H1 (cell line): ENCODE measurements around the gene ASPHD2. TPM values are rescaled to one million over a fixed set of nuclear protein-coding genes. Genes with fewer than 3 reads are reported as not detected.

Source experiments
- CTCF ChIA-PET: fragments of 300-600 bp; sonication (Branson Sonifier 250); formaldehyde crosslinking; loops from one replicate; lab custom pipeline; 2021; ENCODE audit not compliant: partially characterized antibody; lab: Charles Lee
- POLR2A ChIA-PET: fragments of 300-600 bp; sonication (Branson Sonifier 250); formaldehyde crosslinking; loops from one replicate; lab custom pipeline; 2021; ENCODE audit warnings: inconsistent platforms; ENCODE audit not compliant: partially characterized antibody; lab: Charles Lee
- DNase-seq, 2 experiments: peaks; one replicate each; pipeline versions ENCODE4 v3.0.0 to v3.0.0-alpha.2; 2010 to 2022; ENCODE audit warnings: low spot score in 2 of 2, low read depth in 1 of 2, mixed read lengths in 1 of 2
- FAIRE-seq: peaks from 2 replicates; lab custom pipeline; 2011; peaks lifted over from hg19 to GRCh38; lab: Jason Lieb, UNC
- H2AFZ ChIP-seq: 2 replicates; pipeline ENCODE4 v1.8.1; 2012; ENCODE audit warnings: low read length, inconsistent platforms
- H2AK5ac ChIP-seq: 2 replicates; pipeline ENCODE4 v1.6.1; 2013; ENCODE audit warnings: low read depth, low read length
- H2BK120ac ChIP-seq: replicated peaks from 2 replicates; pipeline ENCODE3; 2013; ENCODE audit warnings: low read depth, low read length, inconsistent platforms
- H2BK12ac ChIP-seq: 2 replicates; pipeline ENCODE4 v1.6.1; 2013; ENCODE audit warnings: low read depth, low read length
- H2BK15ac ChIP-seq: 2 replicates; pipeline ENCODE4 v1.6.1; 2013; ENCODE audit warnings: low read length
- H2BK20ac ChIP-seq: 2 replicates; pipeline ENCODE4 v1.6.1; 2013; ENCODE audit warnings: low read length
- H2BK5ac ChIP-seq: 2 replicates; pipeline ENCODE4 v1.6.1; 2013; ENCODE audit warnings: low read depth, low read length
- H3K14ac ChIP-seq: 2 replicates; pipeline ENCODE4 v1.6.1; 2013; ENCODE audit warnings: inconsistent platforms; ENCODE audit not compliant: insufficient read length
- H3K18ac ChIP-seq: 2 replicates; pipeline ENCODE4 v1.6.1; 2013; ENCODE audit warnings: low read length; ENCODE audit errors: extremely low read depth
- H3K23ac ChIP-seq: 2 replicates; pipeline ENCODE4 v1.6.1; 2013; ENCODE audit warnings: inconsistent platforms; ENCODE audit not compliant: insufficient read length
- H3K23me2 ChIP-seq: 2 replicates; pipeline ENCODE4 v1.6.1; 2013; ENCODE audit warnings: low read depth, low read length
- H3K27ac ChIP-seq: 2 replicates; pipeline ENCODE4 v1.6.1; 2011; ENCODE audit warnings: low read depth, low read length, inconsistent platforms
- H3K27me3 ChIP-seq, 4 experiments: replicated peaks in 1 of 4; 1 replicate in 1 of 4; 2 replicates in 3 of 4; pipeline versions ENCODE4 v1.6.1 to v1.8.1; 2011 to 2013; ENCODE audit warnings: low read length in 3 of 4, mild to moderate bottlenecking in 3 of 4, inconsistent platforms in 2 of 4, mixed read lengths in 2 of 4, moderate library complexity in 1 of 4; ENCODE audit not compliant: control insufficient read depth in 3 of 4, insufficient read depth in 3 of 4; ENCODE audit errors: extremely low read depth in 1 of 4
- H3K36me3 ChIP-seq, 4 experiments: 2 replicates each; pipeline versions ENCODE4 v1.6.1 to v1.8.1; 2011 to 2013; ENCODE audit warnings: mild to moderate bottlenecking in 4 of 4, low read length in 3 of 4, moderate library complexity in 2 of 4, control low read depth in 1 of 4, inconsistent platforms in 1 of 4; ENCODE audit not compliant: insufficient read depth in 4 of 4, control insufficient read depth in 2 of 4
- H3K4ac ChIP-seq: replicated peaks from 2 replicates; pipeline ENCODE3; 2013; ENCODE audit warnings: low read length, low read depth, mixed read lengths, inconsistent platforms; ENCODE audit not compliant: insufficient read length
- H3K4me1 ChIP-seq, 4 experiments: replicated peaks in 1 of 4; 1 replicate in 1 of 4; 2 replicates in 3 of 4; pipeline versions ENCODE4 v1.6.1 to v1.8.1; 2011 to 2013; ENCODE audit warnings: low read length in 3 of 4, inconsistent platforms in 2 of 4, mixed read lengths in 1 of 4; ENCODE audit not compliant: insufficient read depth in 4 of 4, control insufficient read depth in 3 of 4
- H3K4me2 ChIP-seq, 2 experiments: 2 replicates each; pipeline versions ENCODE4 v1.6.1 to v1.8.1; 2011 to 2013; ENCODE audit warnings: low read depth in 2 of 2, low read length in 2 of 2, control low read depth in 1 of 2, inconsistent platforms in 1 of 2, mild to moderate bottlenecking in 1 of 2; ENCODE audit not compliant: insufficient read depth in 1 of 2
- H3K4me3 ChIP-seq, 4 experiments: fragments of 200-600, 300-600 bp in 1 of 4; sonication (generic), shearing (Covaris generic), sonication (Bioruptor Twin) in 1 of 4; 2 replicates each; pipeline versions ENCODE4 v1.5.1 to v1.8.1; 2011 to 2016; ENCODE audit warnings: low read length in 4 of 4, low read depth in 3 of 4, control low read depth in 2 of 4, inconsistent platforms in 2 of 4, mild to moderate bottlenecking in 2 of 4, mixed read lengths in 1 of 4, moderate library complexity in 1 of 4; ENCODE audit not compliant: insufficient read depth in 2 of 4; ENCODE audit errors: extremely low read depth in 1 of 4
- H3K56ac ChIP-seq: replicated peaks from 2 replicates; pipeline ENCODE3; 2013; ENCODE audit warnings: low read depth, mild to moderate bottlenecking, mixed read lengths, low read length, inconsistent platforms; ENCODE audit not compliant: insufficient read length
- H3K79me1 ChIP-seq: 2 replicates; pipeline ENCODE4 v1.6.1; 2013; ENCODE audit warnings: low read depth, low read length, control low read depth
- H3K79me2 ChIP-seq, 2 experiments: 2 replicates each; pipeline versions ENCODE4 v1.6.1 to v1.8.1; 2012 to 2013; ENCODE audit warnings: low read length in 2 of 2, mild to moderate bottlenecking in 2 of 2, inconsistent platforms in 1 of 2; ENCODE audit not compliant: insufficient read depth in 2 of 2, control insufficient read depth in 1 of 2
- H3K9ac ChIP-seq, 4 experiments: replicated peaks in 1 of 4; 1 replicate in 1 of 4; 2 replicates in 3 of 4; pipeline versions ENCODE4 v1.6.1 to v1.8.1; 2011 to 2013; ENCODE audit warnings: low read depth in 3 of 4, low read length in 3 of 4, control low read depth in 2 of 4, mild to moderate bottlenecking in 2 of 4, moderate library complexity in 2 of 4, inconsistent platforms in 1 of 4; ENCODE audit errors: extremely low read depth in 1 of 4
- H3K9me3 ChIP-seq, 2 experiments: 2 replicates each; pipeline versions ENCODE4 v1.6.1 to v1.8.1; 2012 to 2013; ENCODE audit warnings: mild to moderate bottlenecking in 2 of 2, moderate library complexity in 2 of 2, control low read depth in 1 of 2, inconsistent platforms in 1 of 2, low read depth in 1 of 2, low read length in 1 of 2, mixed read lengths in 1 of 2; ENCODE audit not compliant: insufficient read depth in 2 of 2
- H4K20me1 ChIP-seq, 2 experiments: replicated peaks in 1 of 2; 2 replicates each; pipeline versions ENCODE3 to v1.8.1; 2011 to 2013; ENCODE audit warnings: inconsistent platforms in 2 of 2, low read length in 2 of 2, mild to moderate bottlenecking in 1 of 2; ENCODE audit not compliant: insufficient read depth in 2 of 2, control insufficient read depth in 1 of 2
- H4K5ac ChIP-seq: 2 replicates; pipeline ENCODE4 v1.6.1; 2013; ENCODE audit warnings: low read length, low read depth, mixed read lengths, inconsistent platforms; ENCODE audit not compliant: insufficient read length
- H4K8ac ChIP-seq: 2 replicates; pipeline ENCODE4 v1.8.0; 2013; ENCODE audit warnings: mild to moderate bottlenecking, moderate library complexity, low read length, inconsistent platforms; ENCODE audit not compliant: insufficient read depth; ENCODE audit errors: extremely low read depth
- H4K91ac ChIP-seq: replicated peaks from 2 replicates; pipeline ENCODE3; 2013; ENCODE audit warnings: low read length, mixed read lengths, inconsistent platforms; ENCODE audit not compliant: insufficient read length
- GABPA ChIP-seq: IDR thresholded peaks from 2 replicates; pipeline ENCODE4 v1.6.1; 2011; ENCODE audit warnings: mild to moderate bottlenecking, low read length, moderate library complexity, borderline replicate concordance; ENCODE audit not compliant: insufficient read depth
- KDM1A ChIP-seq: fragments of 200-600, 300-600 bp; sonication (generic); IDR thresholded peaks from 2 replicates; pipeline ENCODE4 v1.7.1; 2016; ENCODE audit warnings: mild to moderate bottlenecking, low read length, borderline replicate concordance
- SIN3A ChIP-seq, 2 experiments: IDR thresholded peaks in 1 of 2; conservative IDR thresholded peaks in 1 of 2; 2 replicates each; pipeline ENCODE4 v1.6.1; 2011 to 2012; ENCODE audit warnings: low read length in 2 of 2, improper control_type of control experiment in 1 of 2, low read depth in 1 of 2, mild to moderate bottlenecking in 1 of 2
- WGBS, 2 experiments: shearing (Covaris generic) in 1 of 2; methylation state at CpG; one replicate each; pipeline versions ENCODE4 v1.1.6 to v1.1.7; 2013 to 2015; ENCODE audit warnings: low lambda C conversion rate in 2 of 2, mixed read lengths in 2 of 2, inconsistent platforms in 1 of 2, low coverage in 1 of 2, missing lambda C conversion rate in 1 of 2; ENCODE audit not compliant: insufficient replicate concordance in 2 of 2, insufficient coverage in 1 of 2, insufficient read length in 1 of 2; ENCODE audit errors: extremely low coverage in 1 of 2, missing lambda C conversion rate in 1 of 2; 5-methylcytosine and 5-hydroxymethylcytosine counted together
- polyA plus RNA-seq, 7 experiments: library from polyadenylated mRNA; depleted of rRNA in 3 of 7; stranded (reverse) in 5 of 7; unstranded in 2 of 7; fragments of >200 nt in 5 of 7; fragments of 200-250 nt in 2 of 7; gene quantifications; 1 replicate in 5 of 7; 2 replicates in 1 of 7; 4 replicates in 1 of 7; pipeline versions ENCODE4 v1.2.1 to v1.2.3, GENCODE V29; 2011 to 2013; ENCODE audit warnings: missing spikeins in 2 of 7, mixed read lengths in 2 of 7
- total RNA-seq: library from RNA; stranded (reverse); fragmentation: NEBNext Ultra II Directional; extraction: Animal tissue kit (Norgen Biotek cat#: 25700); gene quantifications from 2 replicates; pipeline ENCODE4 v1.2.1, GENCODE V29; 2021

The ASPHD2 gene
- total and polyA plus RNA-seq, 2 of the 8 experiments (the other 6 are each of a cell fraction or from before 2014, with no cell fraction given), result 7.2 to 11.0 TPM

DNA sequence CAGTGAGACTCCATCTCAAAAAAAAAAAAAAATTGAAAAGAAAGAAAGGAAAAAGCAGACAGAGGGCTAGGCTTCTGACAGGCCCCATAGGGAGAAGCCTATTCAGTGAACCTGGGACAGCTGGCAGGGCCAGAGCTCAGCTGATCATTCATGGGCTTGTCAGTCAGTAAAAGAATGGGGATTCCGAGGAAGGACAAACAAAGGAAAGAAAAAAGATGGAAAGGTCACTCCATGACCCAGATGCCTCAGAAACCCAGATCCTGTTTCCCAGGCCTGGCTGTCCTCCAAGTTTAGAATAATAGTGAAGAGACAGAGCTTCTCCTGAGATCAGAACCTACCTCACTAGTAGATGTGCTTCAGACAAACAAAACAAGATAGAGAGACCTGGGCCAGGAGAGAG is 34.3 kb upstream of the ASPHD2 start:
- H2BK5ac ChIP-seq, result no peak overlapping the region
- H4K91ac ChIP-seq, result no peak overlapping the region
- no peak overlapping the region for H2BK15ac ChIP-seq
- H3K23ac ChIP-seq, result no peak overlapping the region
- no peaks in the 10 kb centered on the region for H3K4me1 ChIP-seq
- no peak overlapping the region for H3K18ac ChIP-seq
- H3K9me3 ChIP-seq, result no peaks in the 10 kb centered on the region
- 46% methylated on average over 1 of the region's 1 CpG; no CpG with 5 or more reads in 1 of the 2 experiments for WGBS, 2 experiments
- no peak overlapping the region for H3K9ac ChIP-seq
- no peaks in the 10 kb centered on the region for H3K23me2 ChIP-seq
- H2BK120ac ChIP-seq, result no peak overlapping the region
- H4K8ac ChIP-seq, result no peak overlapping the region
- H4K20me1 ChIP-seq, result no peaks in the 10 kb centered on the region
- H3K27ac ChIP-seq, result no peak overlapping the region
- TF ChIP-seq KDM1A (no peak), GABPA (no peak), SIN3A (conservative IDR thresholded peaks at IDR 0.05 in 1 of 2, IDR thresholded peaks at IDR 0.05 in 1 of 2; ENCODE audit: low read depth in 1 of 2, low read length in 2 of 2) (peak; percentile 92 to 95)
- no peaks in the 10 kb centered on the region for H3K36me3 ChIP-seq
- H3K56ac ChIP-seq, result no peak overlapping the region
- ChIA-PET CTCF (interaction anchor here (0.6 to 9.3 kb wide), 17 partner anchors 9 to 414 kb away, joined by 3 to 98 read pairs (median 4); no protein-coding TSS in a partner anchor), POLR2A (no interaction called here)
- no peak overlapping the region for H2BK12ac ChIP-seq
- no peak overlapping the region for H3K14ac ChIP-seq
- no peak overlapping the region for H2AFZ ChIP-seq
- no peak overlapping the region for H4K5ac ChIP-seq
- no peak overlapping the region for H2AK5ac ChIP-seq
- H3K4me3 ChIP-seq, result no peak overlapping the region
- DNase-seq (no peak), FAIRE-seq (no peak)
- no peak overlapping the region for H3K4ac ChIP-seq
- H2BK20ac ChIP-seq, result no peak overlapping the region
- H3K4me2 ChIP-seq, result no peak overlapping the region; a peak in 1 of 4 replicates
- H3K79me1 ChIP-seq, result no peaks in the 10 kb centered on the region
- no peaks in the 10 kb centered on the region for H3K79me2 ChIP-seq
- H3K27me3 ChIP-seq, result no peaks in the 10 kb centered on the region
